ENCODE data around the gene BARX2. TPM values are rescaled to one million over a fixed set of nuclear protein-coding genes. Genes with fewer than 3 reads are reported as not detected.

BARX2 gene
- total RNA-seq, 1 donor from 2014 or later = 62.1 TPM

DNA sequence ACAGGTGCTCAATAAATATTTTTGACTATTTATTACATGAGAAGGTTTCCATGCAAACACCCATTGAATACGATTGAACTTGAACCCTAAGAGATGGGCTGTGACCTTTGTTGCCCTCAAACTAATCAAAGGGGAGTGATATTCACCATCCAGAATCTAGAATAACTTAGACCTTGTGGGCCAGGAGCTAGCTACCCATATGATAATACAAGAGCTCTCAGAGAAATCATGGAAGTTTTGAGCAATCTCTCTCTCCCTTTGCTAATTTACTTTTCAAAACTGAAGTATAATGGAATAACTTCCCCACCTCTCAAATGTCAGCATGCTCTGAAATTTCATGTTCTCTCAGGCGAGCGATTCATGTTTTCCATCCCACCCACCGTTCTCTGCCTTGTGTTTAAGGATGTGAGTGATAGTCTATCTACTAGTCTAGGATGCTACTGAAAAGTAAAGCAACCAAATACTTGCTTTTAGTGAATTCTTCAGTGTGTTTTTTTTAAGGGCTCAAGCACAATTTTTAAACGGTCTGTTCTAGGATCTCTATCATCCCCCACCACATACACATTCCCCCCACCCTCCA lies 33.3 kb downstream of the BARX2 start:
- Mint-ChIP-seq H3K4me3 (no peak overlapping the region), H3K27ac (peak overlapping the region; percentile 12), H3K9me3 (no peaks in the 10 kb centered on the region), H3K27me3 (no peaks in the 10 kb centered on the region), H3K36me3 (no peaks in the 10 kb centered on the region), H3K4me1 (ENCODE audit: unreplicated experiment) (peaks cover 4% of the 10 kb centered on the region)
- no peak for DNase-seq (ENCODE audit: extremely low spot score, unreplicated experiment)
- TF ChIP-seq, protein P1, sequence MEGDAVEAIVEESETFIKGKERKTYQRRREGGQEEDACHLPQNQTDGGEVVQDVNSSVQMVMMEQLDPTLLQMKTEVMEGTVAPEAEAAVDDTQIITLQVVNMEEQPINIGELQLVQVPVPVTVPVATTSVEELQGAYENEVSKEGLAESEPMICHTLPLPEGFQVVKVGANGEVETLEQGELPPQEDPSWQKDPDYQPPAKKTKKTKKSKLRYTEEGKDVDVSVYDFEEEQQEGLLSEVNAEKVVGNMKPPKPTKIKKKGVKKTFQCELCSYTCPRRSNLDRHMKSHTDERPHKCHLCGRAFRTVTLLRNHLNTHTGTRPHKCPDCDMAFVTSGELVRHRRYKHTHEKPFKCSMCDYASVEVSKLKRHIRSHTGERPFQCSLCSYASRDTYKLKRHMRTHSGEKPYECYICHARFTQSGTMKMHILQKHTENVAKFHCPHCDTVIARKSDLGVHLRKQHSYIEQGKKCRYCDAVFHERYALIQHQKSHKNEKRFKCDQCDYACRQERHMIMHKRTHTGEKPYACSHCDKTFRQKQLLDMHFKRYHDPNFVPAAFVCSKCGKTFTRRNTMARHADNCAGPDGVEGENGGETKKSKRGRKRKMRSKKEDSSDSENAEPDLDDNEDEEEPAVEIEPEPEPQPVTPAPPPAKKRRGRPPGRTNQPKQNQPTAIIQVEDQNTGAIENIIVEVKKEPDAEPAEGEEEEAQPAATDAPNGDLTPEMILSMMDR (conservative IDR thresholded peaks at IDR 0.05) = no peak

DNA sequence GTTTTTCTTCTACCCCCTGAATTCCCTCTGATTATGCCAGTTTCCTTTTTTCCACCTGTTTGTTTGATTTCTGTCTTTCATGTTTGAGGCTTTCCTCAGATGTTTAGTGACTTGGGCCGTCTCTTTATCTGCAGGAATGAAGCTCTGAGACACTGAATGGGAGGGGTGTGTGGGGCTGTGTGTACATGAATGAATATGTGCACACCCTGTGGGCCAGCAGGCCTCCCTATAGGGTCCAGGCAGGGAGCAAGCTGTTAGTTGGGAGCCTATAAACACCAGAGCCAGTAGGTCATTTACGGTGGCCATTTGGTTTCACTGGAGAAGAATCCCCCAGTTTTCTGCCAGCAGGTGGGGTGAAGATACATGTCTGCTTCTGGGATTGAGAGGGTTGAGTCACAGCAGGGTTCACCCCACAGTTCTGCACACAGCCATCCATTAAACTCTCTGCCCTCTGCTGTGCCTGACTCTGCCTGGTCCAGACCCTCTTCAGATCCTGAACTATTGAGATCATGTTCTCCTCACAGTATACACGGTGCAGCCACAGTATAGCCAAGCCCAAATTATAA lies 34.8 kb downstream of the BARX2 start:
- Mint-ChIP-seq H3K27me3 (no peaks in the 10 kb centered on the region), H3K4me1 (ENCODE audit: unreplicated experiment) (peaks cover 8% of the 10 kb centered on the region), H3K9me3 (no peaks in the 10 kb centered on the region), H3K27ac (peak overlapping the region; percentile 12), H3K36me3 (no peaks in the 10 kb centered on the region), H3K4me3 (no peak overlapping the region)
- no peak for DNase-seq (ENCODE audit: extremely low spot score, unreplicated experiment)
- TF ChIP-seq, protein P1 (conservative IDR thresholded peaks at IDR 0.05) = no peak

DNA sequence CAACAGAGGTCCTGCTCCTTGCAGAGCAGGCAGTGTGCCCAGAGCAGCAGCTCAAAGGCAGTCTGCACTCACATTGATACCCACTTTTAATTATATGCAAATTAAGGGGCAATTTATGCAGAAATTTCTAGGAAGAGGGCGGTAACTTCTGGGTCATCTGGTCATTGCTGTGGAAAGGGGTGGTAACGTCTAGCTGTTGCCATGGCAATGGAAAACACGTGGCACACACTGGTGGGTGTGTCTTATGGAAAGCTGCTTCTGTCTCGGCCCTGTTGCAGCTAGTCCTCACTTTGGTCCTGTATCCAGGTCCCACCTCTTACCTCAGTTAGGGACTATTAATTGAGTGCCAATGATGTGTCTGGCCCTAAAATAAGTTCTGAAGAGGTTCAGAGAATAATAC lies 36.8 kb downstream of the BARX2 start:
- TF ChIP-seq, protein P1 (conservative IDR thresholded peaks at IDR 0.05) = no peak
- no peak for DNase-seq (ENCODE audit: extremely low spot score, unreplicated experiment)
- H3K9me3 Mint-ChIP-seq = no peaks in the 10 kb centered on the region
- H3K4me3 Mint-ChIP-seq = no peak overlapping the region
- H3K27me3 Mint-ChIP-seq = no peaks in the 10 kb centered on the region
- peaks cover 15% of the 10 kb centered on the region for H3K4me1 Mint-ChIP-seq (ENCODE audit: unreplicated experiment)
- H3K27ac Mint-ChIP-seq = no peak overlapping the region
- H3K36me3 Mint-ChIP-seq = no peaks in the 10 kb centered on the region

DNA sequence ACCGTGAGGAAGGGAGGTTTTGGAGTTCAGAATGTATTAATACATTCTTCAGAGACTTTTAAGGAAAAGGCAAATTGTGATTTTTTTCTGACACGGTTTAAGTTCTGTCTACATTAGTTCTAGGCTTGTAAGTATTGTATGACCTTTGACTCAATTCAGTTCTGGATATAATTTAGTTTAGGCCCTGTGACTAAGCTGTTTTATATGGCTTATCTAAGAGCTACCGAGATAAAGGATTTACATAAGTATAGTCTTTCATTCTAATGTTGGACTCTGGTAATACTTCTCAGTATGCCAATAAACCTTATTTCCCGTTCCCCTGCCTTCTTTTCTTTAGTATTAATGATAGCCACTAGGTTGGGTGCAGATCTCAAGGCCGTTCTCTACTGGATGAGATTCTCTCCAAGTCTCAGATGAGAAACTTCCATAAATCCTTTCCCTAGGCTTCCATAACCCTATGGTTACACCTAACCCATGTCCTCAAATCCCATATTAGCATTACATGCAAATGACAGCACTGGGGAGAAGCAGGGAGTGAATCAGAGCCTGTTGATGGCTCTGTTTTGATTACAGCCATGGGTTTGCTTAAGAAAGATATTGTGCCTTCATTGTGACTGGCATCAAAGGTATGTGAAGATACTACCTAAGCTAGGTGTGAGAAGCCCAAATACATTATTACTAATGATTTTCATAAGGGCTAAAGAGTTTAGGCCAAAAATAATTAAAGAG lies 38.7 kb downstream of the BARX2 start:
- Mint-ChIP-seq H3K4me1 (ENCODE audit: unreplicated experiment) (peaks cover 25% of the 10 kb centered on the region), H3K36me3 (no peaks in the 10 kb centered on the region), H3K27ac (peak overlapping the region; percentile 65), H3K27me3 (no peaks in the 10 kb centered on the region), H3K4me3 (peak overlapping the region; percentile 7), H3K9me3 (no peaks in the 10 kb centered on the region)
- DNase-seq (ENCODE audit: extremely low spot score, unreplicated experiment) = no peak
- TF ChIP-seq, protein P1 (conservative IDR thresholded peaks at IDR 0.05) = no peak

DNA sequence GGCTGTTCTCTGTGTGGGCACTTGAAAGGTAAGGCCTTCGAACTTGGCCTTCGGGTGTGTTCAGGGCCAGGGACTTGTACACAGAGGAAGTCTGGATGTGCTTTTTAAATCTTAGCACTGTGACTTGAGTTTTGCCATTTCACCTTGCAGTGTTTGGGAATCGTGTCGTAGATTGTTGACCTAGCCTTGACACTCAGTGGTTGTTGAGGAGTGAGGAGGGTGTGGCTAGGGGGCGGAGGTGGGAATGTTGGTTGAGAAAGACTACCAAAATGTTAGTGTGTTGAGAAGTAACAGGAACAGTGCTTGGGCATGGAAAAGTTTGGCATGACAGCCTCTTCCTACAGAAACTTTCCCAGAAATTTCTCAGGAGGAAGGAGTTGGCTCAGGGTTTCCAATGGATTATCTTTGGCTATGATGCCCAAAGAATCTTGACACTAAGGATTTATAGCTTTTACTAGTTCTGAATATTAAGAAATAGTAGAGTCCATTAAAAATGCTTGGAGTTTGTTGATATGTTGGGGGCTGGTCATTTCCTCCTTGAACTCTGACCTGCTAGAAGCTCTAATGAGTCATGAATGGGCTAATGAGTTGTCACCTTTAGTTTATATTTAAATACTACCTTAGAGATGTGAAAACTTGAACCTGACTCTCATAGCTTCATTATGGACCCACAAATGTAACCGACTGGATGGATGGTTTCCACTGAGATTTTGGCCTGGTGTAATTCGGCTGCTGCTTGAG lies 40.6 kb downstream of the BARX2 start:
- Mint-ChIP-seq H3K4me1 (ENCODE audit: unreplicated experiment) (peaks cover 21% of the 10 kb centered on the region), H3K9me3 (no peaks in the 10 kb centered on the region), H3K27me3 (no peaks in the 10 kb centered on the region), H3K27ac (peak overlapping the region; percentile 22), H3K4me3 (no peak overlapping the region), H3K36me3 (no peaks in the 10 kb centered on the region)
- no peak for DNase-seq (ENCODE audit: extremely low spot score, unreplicated experiment)
- TF ChIP-seq, protein P1 (conservative IDR thresholded peaks at IDR 0.05) = no peak
